Measurements from ENCODE around the gene TBCD.

The TBCD gene

DNA sequence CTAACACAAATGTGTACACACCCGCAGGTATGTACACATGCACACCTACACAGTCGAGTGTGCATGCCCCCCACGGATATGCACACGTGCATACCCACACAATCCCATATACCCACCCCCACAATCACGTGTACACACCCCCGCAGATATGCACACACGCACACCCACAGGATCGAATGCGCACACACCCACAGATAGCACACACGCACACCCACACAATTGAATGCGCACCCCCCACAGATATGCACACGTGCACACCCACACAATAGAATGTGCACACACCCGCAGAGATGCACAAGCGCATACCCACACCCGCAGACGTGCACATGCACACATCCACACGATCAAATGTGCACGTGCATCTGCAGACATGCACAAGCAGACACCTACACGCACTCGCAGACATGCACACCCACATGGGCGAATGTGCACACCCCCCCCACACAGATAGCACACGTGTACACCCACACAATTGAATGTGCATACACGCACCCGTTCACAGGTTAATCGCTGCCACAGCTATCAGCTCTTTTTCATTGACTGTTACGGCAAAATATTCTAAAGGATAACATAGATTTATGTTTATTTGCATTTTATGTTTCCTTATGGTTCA, 77.1 kb downstream of the TBCD start (continued):
- TF ChIP-seq, protein P1, sequence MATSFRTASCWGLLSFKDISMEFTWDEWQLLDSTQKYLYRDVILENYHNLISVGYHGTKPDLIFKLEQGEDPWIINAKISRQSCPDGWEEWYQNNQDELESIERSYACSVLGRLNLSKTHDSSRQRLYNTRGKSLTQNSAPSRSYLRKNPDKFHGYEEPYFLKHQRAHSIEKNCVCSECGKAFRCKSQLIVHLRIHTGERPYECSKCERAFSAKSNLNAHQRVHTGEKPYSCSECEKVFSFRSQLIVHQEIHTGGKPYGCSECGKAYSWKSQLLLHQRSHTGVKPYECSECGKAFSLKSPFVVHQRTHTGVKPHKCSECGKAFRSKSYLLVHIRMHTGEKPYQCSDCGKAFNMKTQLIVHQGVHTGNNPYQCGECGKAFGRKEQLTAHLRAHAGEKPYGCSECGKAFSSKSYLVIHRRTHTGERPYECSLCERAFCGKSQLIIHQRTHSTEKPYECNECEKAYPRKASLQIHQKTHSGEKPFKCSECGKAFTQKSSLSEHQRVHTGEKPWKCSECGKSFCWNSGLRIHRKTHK (tag by site-specific recombination; IDR thresholded peaks at IDR 0.05): no peak
- TF ChIP-seq ZNF366 (tag by site-specific recombination; conservative IDR thresholded peaks at IDR 0.05) (no peak), KLF8 (tag by site-specific recombination; IDR thresholded peaks at IDR 0.05) (no peak), ZNF776 (tag by site-specific recombination; IDR thresholded peaks at IDR 0.05; ENCODE audit: borderline replicate concordance) (no peak), ZFHX2 (tag by site-specific recombination; conservative IDR thresholded peaks at IDR 0.05) (peak; percentile 91)

DNA sequence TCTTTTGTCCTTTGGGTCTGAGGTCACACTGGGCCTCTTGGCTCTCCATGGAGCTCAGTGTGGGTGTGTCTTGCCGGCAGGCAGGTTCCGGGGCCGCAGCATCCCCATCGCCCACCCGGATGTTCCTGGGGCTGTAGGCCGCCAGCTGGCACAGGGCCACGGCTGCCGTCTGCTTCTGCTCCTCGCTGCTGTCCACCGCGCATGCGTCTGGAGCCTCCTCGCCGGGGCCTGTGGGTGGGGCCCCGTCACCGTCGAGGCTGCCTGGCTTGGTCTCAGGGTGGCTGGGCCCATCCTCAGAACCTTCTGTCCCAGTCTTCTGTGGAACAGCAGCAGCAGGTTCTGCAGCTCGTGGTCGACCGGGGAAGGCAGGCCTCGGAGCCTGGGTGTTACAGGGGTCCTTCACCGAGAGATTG, 78.4 kb downstream of the TBCD start:
- no peak overlapping the region for H3K27ac ChIP-seq (ENCODE audit: extremely low read depth, low read depth, low read length)
- TF ChIP-seq EGR2 (tag by site-specific recombination; IDR thresholded peaks at IDR 0.05; ENCODE audit: low read depth): 0 out of 2 replicates have a peak, but pooled peaks have one; percentile 12
- TF ChIP-seq GLI4 (tag by site-specific recombination; IDR thresholded peaks at IDR 0.05): no peak
- 0 out of 2 replicates have a peak, but pooled peaks have one; percentile 22 for TF ChIP-seq ZFHX2 (tag by site-specific recombination; conservative IDR thresholded peaks at IDR 0.05)
- H3K36me3 ChIP-seq (ENCODE audit: control insufficient read depth in 2 of 2, insufficient read depth in 1 of 2, low read length in 2 of 2): peaks cover 6 to 34% of the 10 kb centered on the region in 2 experiments; a peak in 2 of 3 replicates
- no peaks in the 10 kb centered on the region for H3K9me3 ChIP-seq (ENCODE audit: control insufficient read depth, insufficient read depth, low read depth, low read length)
- POLR2A ChIA-PET: no interaction called here
- H3K4me3 ChIP-seq (ENCODE audit: low read depth, low read length): no peak overlapping the region
- H3K4me1 ChIP-seq (ENCODE audit: control insufficient read depth, insufficient read depth, low read length): no peaks in the 10 kb centered on the region
- CTCF ChIA-PET: interaction anchor here (1.1 kb wide), 1 partner anchor 55 kb away, joined by 3 read pairs; no protein-coding TSS in a partner anchor

DNA sequence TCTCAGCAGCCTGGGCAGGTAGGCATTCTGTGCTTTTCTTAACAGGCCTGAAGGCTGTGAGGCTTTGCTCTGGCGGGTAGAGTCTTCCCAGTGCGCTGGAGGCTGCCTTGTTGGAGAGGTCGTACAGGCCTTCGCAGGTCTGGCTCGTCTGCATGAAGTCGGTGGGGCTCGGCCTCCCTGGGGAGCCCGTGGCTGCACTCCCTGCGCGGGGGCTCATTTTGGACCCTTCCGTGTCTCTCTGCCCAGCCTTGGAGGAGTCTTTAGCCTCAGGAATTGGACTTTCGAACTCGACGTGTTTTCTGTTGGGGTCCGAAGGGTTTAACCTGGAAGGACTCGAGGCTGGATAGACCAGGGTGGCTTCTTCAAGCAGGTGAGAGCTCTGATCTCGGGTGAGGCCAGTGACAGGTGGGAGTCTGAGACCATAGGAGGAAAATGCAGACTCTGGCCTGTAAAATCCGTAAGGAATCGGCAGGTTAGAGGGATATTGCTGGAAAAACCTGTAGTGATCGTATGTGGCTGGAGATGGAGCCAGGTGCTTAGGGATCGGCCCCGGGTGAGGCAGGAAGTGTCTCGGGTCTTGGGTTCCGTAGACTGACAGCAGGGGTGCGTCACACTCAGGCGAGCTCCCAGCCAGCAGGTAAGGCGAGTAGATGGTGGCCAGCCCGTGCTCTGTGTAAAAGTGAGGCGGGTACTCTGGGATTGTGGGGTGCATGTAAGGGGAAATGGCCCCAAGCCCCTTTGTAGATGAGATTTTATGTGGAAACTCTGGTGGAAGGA, 79.4 kb downstream of the TBCD start:
- ChIA-PET CTCF (interaction anchor here (0.6 to 1.1 kb wide), 2 partner anchors 50 to 56 kb away, joined by 3 to 4 read pairs; no protein-coding TSS in a partner anchor), POLR2A (no interaction called here)
- Histone ChIP-seq H3K9me3 (ENCODE audit: control insufficient read depth, insufficient read depth, low read depth, low read length) (no peaks in the 10 kb centered on the region), H3K4me1 (ENCODE audit: control insufficient read depth, insufficient read depth, low read length) (no peaks in the 10 kb centered on the region), H3K4me3 (ENCODE audit: low read depth, low read length) (no peak overlapping the region), H3K27ac (ENCODE audit: extremely low read depth, low read depth, low read length) (no peak overlapping the region), H3K36me3 (ENCODE audit: control insufficient read depth in 2 of 2, insufficient read depth in 1 of 2, low read length in 2 of 2) (peaks cover 6 to 34% of the 10 kb centered on the region in 2 experiments; a peak in 2 of 3 replicates)
- TF ChIP-seq ZNF391 (tag by site-specific recombination; IDR thresholded peaks at IDR 0.05; ENCODE audit: borderline replicate concordance, low read depth): no peak
- no peak for TF ChIP-seq ZNF677 (tag by site-specific recombination; IDR thresholded peaks at IDR 0.05)
- no peak for TF ChIP-seq ZNF660 (tag by site-specific recombination; IDR thresholded peaks at IDR 0.05)
- TF ChIP-seq SCRT1 (tag by site-specific recombination; IDR thresholded peaks at IDR 0.05; ENCODE audit: borderline replicate concordance): no peak
- TF ChIP-seq MZF1 (tag by site-specific recombination; IDR thresholded peaks at IDR 0.05; ENCODE audit: borderline replicate concordance): no peak

DNA sequence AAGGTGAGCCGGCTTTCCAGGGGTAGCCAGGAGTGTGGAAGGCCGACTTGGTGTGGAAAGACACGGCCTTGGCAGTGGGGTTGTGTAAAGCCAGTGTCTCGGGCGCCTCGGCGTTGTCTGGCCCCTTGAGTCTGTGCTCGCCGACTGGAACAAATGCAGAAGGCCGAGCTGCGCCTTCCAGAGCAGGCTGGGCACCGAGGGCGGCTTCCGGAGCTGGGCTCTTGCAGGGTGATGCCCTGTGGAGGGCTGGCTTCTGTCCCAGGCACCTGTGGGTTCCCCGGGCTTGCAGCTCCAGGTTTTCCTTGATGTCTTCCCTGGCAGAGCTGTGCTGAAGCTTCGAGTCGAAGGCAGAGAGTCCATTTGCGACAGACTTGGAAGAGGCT, 79.9 kb downstream of the TBCD start:
- TF ChIP-seq, protein P2, sequence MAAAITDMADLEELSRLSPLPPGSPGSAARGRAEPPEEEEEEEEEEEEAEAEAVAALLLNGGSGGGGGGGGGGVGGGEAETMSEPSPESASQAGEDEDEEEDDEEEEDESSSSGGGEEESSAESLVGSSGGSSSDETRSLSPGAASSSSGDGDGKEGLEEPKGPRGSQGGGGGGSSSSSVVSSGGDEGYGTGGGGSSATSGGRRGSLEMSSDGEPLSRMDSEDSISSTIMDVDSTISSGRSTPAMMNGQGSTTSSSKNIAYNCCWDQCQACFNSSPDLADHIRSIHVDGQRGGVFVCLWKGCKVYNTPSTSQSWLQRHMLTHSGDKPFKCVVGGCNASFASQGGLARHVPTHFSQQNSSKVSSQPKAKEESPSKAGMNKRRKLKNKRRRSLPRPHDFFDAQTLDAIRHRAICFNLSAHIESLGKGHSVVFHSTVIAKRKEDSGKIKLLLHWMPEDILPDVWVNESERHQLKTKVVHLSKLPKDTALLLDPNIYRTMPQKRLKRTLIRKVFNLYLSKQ (tag by site-specific recombination; IDR thresholded peaks at IDR 0.05; ENCODE audit: borderline replicate concordance): no peak
- TF ChIP-seq, protein P3, sequence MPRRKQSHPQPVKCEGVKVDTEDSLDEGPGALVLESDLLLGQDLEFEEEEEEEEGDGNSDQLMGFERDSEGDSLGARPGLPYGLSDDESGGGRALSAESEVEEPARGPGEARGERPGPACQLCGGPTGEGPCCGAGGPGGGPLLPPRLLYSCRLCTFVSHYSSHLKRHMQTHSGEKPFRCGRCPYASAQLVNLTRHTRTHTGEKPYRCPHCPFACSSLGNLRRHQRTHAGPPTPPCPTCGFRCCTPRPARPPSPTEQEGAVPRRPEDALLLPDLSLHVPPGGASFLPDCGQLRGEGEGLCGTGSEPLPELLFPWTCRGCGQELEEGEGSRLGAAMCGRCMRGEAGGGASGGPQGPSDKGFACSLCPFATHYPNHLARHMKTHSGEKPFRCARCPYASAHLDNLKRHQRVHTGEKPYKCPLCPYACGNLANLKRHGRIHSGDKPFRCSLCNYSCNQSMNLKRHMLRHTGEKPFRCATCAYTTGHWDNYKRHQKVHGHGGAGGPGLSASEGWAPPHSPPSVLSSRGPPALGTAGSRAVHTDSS (tag by site-specific recombination; IDR thresholded peaks at IDR 0.05): no peak
- CTCF ChIA-PET: no interaction called here
- Histone ChIP-seq H3K9me3 (ENCODE audit: control insufficient read depth, insufficient read depth, low read depth, low read length) (no peaks in the 10 kb centered on the region), H3K36me3 (ENCODE audit: control insufficient read depth in 2 of 2, insufficient read depth in 1 of 2, low read length in 2 of 2) (peaks cover 6 to 34% of the 10 kb centered on the region in 2 experiments; a peak in 2 of 3 replicates), H3K4me3 (ENCODE audit: low read depth, low read length) (no peak overlapping the region), H3K4me1 (ENCODE audit: control insufficient read depth, insufficient read depth, low read length) (no peaks in the 10 kb centered on the region), H3K27ac (ENCODE audit: extremely low read depth, low read depth, low read length) (no peak overlapping the region)
- POLR2A ChIA-PET: interaction anchor here (1.2 kb wide), 1 partner anchor 14 kb away, joined by 4 read pairs; no protein-coding TSS in a partner anchor

All from HEK293 (cell line).